GM18502 (cell line): Measurements from ENCODE around the gene PADI1.

Experiments used
- ATAC-seq: cut with Tn5 transposase; IDR thresholded peaks from one replicate; pipeline ENCODE4 v1.9.1; 2021; ENCODE audit warnings: mild to moderate bottlenecking; ENCODE audit not compliant: unreplicated experiment, poor library complexity

PADI1 gene

DNA sequence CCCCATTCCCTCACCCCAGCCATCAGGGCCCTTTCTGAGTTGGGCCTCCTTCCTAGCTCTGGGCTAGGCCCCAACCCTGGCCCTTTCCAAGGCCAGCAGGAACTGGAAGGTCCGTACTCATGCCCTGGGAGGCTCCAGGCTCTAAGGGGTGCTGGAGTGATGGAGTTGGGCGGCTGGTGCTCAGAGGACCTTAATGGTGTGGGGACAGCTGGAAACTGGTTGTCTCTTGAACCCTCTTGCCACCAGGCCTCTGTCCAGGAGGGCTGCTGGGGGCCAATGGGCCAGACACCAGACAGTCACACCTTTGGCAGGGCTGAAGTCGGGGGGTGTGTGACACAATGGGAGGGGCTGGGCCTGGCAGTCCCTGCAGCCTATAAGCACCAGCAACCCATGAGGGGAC, 9.2 kb upstream of the PADI1 start:
- no peak for ATAC-seq

GRCh38 chr1:17196496-17197185, 8.3 kb upstream of the PADI1 start:
- no peak for ATAC-seq

- ATAC-seq, result no peak
Measured at GRCh38 chr1:17197696-17198095, 7.2 kb upstream of the PADI1 start.

GRCh38 chr1:17198476-17199258, 6.3 kb upstream of the PADI1 start:
- no peak for ATAC-seq

- no peak for ATAC-seq
Measured at GRCh38 chr1:17199267-17200044, 5.5 kb upstream of the PADI1 start.

DNA sequence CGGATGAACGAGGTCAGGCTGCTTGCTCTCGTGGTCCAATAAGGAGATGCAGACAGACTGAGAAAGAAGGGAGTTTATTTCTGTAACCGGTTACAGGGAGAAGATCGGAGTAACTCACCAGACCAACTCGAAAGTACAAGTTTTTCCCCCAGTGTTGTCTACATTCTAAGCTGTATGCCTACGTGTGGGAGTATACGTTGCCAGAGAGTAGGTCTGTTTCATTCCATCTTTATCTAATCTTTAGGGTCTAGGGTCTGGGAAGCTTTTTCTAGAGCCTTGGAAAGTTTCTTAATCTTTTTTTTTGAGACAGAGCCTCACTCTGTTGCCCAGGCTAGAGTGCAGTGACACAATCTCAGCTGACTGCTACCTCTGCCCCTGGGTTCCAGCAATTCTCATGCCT, 4.7 kb upstream of the PADI1 start:
- ATAC-seq, result no peak

GRCh38 chr1:17200756-17201155, 4.2 kb upstream of the PADI1 start:
- ATAC-seq, result no peak

DNA sequence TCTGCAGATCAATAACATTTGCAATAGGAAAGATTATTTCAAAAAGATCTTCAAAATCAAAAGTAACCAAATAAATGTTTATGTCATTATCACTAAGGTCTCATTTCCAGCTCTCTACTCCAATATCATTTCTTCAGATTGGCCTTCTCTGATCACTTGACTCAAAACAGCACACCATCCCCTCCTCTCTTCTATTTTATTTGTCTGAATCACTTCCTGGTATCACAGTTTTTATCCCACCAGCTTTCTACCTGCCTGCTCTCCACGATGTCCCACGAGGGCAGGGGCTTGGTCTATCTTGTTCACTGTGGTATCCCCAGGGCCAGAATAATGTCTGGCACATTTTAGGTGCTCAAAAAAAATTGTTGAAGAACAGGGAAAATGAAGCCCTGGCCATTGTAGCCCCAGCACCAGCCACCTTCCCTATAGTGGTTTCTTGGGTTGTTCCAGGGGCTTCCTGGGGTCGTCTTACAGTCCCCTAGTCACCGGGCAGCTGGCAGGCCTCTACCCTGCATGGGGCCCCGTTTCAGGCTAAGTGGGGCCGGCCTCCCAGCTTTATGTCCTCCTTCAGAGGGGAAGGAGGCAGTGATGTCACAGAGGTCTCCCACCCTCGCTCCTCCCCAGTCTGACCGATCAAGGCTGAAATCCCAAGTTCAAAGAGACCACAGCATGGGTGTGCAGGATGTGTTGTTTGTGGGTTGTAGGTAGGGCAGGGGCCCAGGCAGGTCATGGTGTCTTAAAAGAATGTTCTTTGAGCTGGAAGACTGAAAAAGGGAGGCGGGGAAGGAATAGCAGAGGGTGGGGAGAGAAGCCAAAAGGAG, 3.5 kb upstream of the PADI1 start:
- no peak for ATAC-seq

GRCh38 chr1:17205652-17206051, 724 bp downstream of the PADI1 start:
- ATAC-seq, result no peak

- no peak for ATAC-seq
Measured at GRCh38 chr1:17206196-17206595, 1.3 kb downstream of the PADI1 start.

DNA sequence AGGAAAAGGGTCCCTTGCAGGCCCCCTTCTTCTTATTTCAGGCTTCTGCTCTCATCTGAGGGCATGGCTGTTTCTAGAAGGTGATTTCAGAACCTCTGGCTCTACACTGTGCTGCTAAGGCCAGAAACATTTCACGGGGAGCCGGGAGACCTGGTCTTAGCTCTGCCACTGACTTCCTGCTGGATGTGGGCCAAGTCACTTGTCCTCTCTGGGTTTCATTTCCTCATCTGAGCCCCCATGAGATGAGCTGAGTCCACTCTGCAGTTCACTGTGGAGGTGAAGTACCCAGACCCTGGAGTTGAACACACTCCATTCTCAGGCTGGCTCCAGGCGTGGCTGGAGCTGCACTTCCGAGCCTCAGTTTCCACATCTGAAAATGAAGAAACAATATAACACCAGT, 2.1 kb downstream of the PADI1 start:
- peak; percentile 63 for ATAC-seq

- no peak for ATAC-seq
Measured at GRCh38 chr1:17207540-17207939, 2.6 kb downstream of the PADI1 start.

GRCh38 chr1:17207966-17208418, 3.1 kb downstream of the PADI1 start:
- no peak for ATAC-seq

DNA sequence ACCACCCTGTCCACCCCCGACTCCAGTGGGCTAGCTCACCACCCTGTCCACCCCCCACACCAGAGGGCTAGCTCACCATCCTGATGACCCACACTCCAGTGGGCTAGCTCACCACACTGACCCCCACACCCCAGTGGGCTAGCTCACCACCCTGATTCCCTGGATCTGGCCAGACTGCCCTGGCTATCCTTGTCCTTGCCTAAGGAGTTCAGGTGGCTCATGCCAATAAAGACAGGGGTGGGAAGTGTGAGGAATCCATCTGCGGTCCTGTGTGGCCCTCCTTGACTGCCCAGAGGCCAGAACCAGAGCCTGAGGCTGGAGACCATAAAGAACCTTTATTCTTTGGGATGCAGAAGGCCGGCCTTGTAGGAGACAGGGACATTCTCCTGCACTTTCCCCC, 3.6 kb downstream of the PADI1 start:
- no peak for ATAC-seq

DNA sequence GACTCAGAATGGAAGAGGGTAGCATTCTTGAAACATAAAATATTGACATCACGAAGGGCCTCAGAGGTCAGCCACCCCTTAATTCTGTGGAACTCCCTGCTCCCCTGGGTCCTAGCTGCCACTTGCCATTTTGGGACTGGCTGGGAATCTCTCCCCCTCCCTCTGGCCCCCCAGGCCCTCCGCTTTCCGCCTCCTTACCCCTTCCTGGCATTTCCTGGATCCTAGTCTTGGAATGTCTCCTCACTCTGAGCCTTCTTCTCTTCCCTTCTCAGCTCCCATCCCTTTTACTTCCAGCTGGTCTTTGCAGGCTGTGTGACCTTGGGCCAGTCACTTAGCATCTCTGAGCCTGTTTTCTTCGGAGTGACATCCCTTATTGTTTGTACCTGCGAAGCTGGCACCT, 4.5 kb downstream of the PADI1 start:
- no peak for ATAC-seq

DNA sequence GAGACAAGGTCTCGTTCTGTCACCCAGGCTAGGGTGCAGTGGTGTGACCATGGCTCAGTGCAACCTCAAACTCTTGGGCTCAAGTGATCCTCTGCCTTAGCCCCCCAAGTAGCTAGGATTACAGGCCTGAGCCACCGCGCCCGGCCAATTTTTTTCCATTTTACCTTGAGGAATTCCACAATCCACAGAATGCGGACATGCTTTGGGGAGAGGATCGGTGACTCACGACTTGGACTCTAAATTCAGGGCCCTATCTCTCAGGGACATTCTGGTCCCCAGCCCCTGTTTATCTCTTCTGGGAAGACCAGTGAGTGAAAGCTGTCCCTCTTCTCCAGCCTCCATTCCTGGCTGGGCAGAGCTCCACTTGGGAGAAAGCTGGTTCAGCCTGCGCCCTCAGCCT, 5.2 kb downstream of the PADI1 start:
- no peak for ATAC-seq

GRCh38 chr1:17211377-17211776, 6.4 kb downstream of the PADI1 start:
- no peak for ATAC-seq

- no peak for ATAC-seq
Measured at GRCh38 chr1:17212009-17212408, 7.1 kb downstream of the PADI1 start.

GRCh38 chr1:17212487-17213121, 7.7 kb downstream of the PADI1 start:
- ATAC-seq, result no peak
